HepG2 (cell line): ENCODE data around the gene MKX. TPM values are rescaled to one million over a fixed set of nuclear protein-coding genes. Genes with fewer than 3 reads are reported as not detected.

ENCODE experiments used
- ATAC-seq: fragments of 200-7000 bp; cut with Tn5 transposase; 3 replicates; pipeline ENCODE4 v1.9.1; 2020; ENCODE audit warnings: mild to moderate bottlenecking, moderate library complexity
- BruUV-seq: library from RNA; stranded (reverse); fragments of 400-500 nt; replicated peaks from 2 replicates; lab custom pipeline; 2021; lab: Mats Ljungman, UMichigan
- CTCF ChIA-PET: fragments of 300-600 bp; formaldehyde crosslinking; extraction: SDS; loops from one replicate; lab custom pipeline; 2021; ENCODE audit warnings: low total read pairs, inconsistent platforms, low intra/inter-chr PET ratio; lab: Yijun Ruan, JAX
- POLR2A ChIA-PET: fragments of 350-600 bp; sonication (Branson Sonifier 250); formaldehyde crosslinking; loops from one replicate; lab custom pipeline; 2020; ENCODE audit warnings: antibody characterized with exemption, inconsistent platforms; lab: Yijun Ruan, JAX
- DNase-seq: peaks from one replicate; pipeline ENCODE4 v3.0.0-alpha.2; 2015; ENCODE audit warnings: low spot score
- FAIRE-seq: peaks from 3 replicates; lab custom pipeline; 2011; peaks lifted over from hg19 to GRCh38; lab: Jason Lieb, UNC
- H2AFZ ChIP-seq: one replicate; pipeline ENCODE4 v1.6.1; 2011; ENCODE audit warnings: low read length, inconsistent platforms
- H3K27ac ChIP-seq: fragments of 300-600 bp; 3 replicates; pipeline ENCODE4 v1.8.0; 2011; ENCODE audit warnings: mixed run types, mild to moderate bottlenecking, mixed read lengths, low read length, inconsistent platforms; ENCODE audit not compliant: insufficient read depth; ENCODE audit errors: extremely low read length
- H3K27me3 ChIP-seq, 2 experiments: fragments of 200-600 bp in 1 of 2; 2 replicates in 1 of 2; 3 replicates in 1 of 2; pipeline versions ENCODE4 v1.6.0 to v1.8.0; 2011; ENCODE audit warnings: low read length in 2 of 2, mild to moderate bottlenecking in 2 of 2, moderate library complexity in 2 of 2, inconsistent platforms in 1 of 2; ENCODE audit not compliant: insufficient read depth in 2 of 2, control insufficient read depth in 1 of 2
- H3K36me3 ChIP-seq, 2 experiments: fragments of 200-600 bp in 1 of 2; replicated peaks in 1 of 2; 2 replicates in 1 of 2; 3 replicates in 1 of 2; pipeline versions ENCODE4 v1.5.1 to v1.8.0; 2011; ENCODE audit warnings: low read length in 2 of 2, inconsistent platforms in 1 of 2; ENCODE audit not compliant: insufficient read depth in 2 of 2, control insufficient read depth in 1 of 2
- H3K4me1 ChIP-seq: 2 replicates; pipeline ENCODE4 v1.5.1; 2012; ENCODE audit warnings: low read length, inconsistent platforms; ENCODE audit not compliant: insufficient read depth
- H3K4me2 ChIP-seq: 2 replicates; pipeline ENCODE4 v1.6.0; 2011; ENCODE audit warnings: low read depth, low read length, inconsistent platforms
- H3K4me3 ChIP-seq, 3 experiments: fragments of 200-600 bp in 1 of 3; sonication (generic), shearing (Covaris generic) in 1 of 3; replicated peaks in 1 of 3; 2 replicates each; pipeline ENCODE4 v1.5.1; 2011 to 2016; ENCODE audit warnings: low read length in 3 of 3, inconsistent platforms in 2 of 3, low read depth in 2 of 3, mild to moderate bottlenecking in 2 of 3, control low read depth in 1 of 3, mixed read lengths in 1 of 3; ENCODE audit not compliant: insufficient read depth in 1 of 3
- H3K79me2 ChIP-seq: one replicate; pipeline ENCODE4 v1.6.1; 2011; ENCODE audit warnings: low read length, inconsistent platforms; ENCODE audit not compliant: insufficient read depth
- H3K9ac ChIP-seq: 2 replicates; pipeline ENCODE4 v1.6.0; 2011; ENCODE audit warnings: mild to moderate bottlenecking, low read depth, low read length, inconsistent platforms; ENCODE audit not compliant: insufficient read depth
- H3K9me3 ChIP-seq: 2 replicates; pipeline ENCODE4 v1.5.1; 2012; ENCODE audit warnings: mild to moderate bottlenecking, low read length
- H4K20me1 ChIP-seq: 2 replicates; pipeline ENCODE4 v1.6.0; 2011; ENCODE audit warnings: inconsistent platforms, mild to moderate bottlenecking, low read length, moderate library complexity; ENCODE audit not compliant: insufficient read depth
- MEF2D ChIP-seq: sonication (generic); formaldehyde crosslinking; IDR thresholded peaks from 2 replicates; pipeline ENCODE4 v1.5.1; 2020; ENCODE audit warnings: mild to moderate bottlenecking, missing genetic modification reagents
- MTA3 ChIP-seq: sonication (generic); formaldehyde crosslinking; IDR thresholded peaks from 2 replicates; pipeline ENCODE4 v1.4.0; 2020; ENCODE audit warnings: missing genetic modification reagents
- SALL2 ChIP-seq: sonication (generic); formaldehyde crosslinking; IDR thresholded peaks from 2 replicates; pipeline ENCODE4 v1.8.1; 2023; ENCODE audit warnings: mild to moderate bottlenecking, missing genetic modification reagents, inconsistent platforms
- TBL1XR1 ChIP-seq: fragments of 150-350 bp; IDR thresholded peaks from 2 replicates; pipeline ENCODE4 v1.6.1; 2014; ENCODE audit warnings: borderline replicate concordance, low read length; ENCODE audit not compliant: partially characterized antibody
- ZSCAN22 ChIP-seq: sonication (generic); formaldehyde crosslinking; IDR thresholded peaks from 2 replicates; pipeline ENCODE4 v1.4.0; 2020; ENCODE audit warnings: mild to moderate bottlenecking, missing genetic modification reagents
- WGBS: methylation state at CpG from one replicate; pipeline ENCODE4 v1.1.6; 2017; ENCODE audit warnings: low lambda C conversion rate; 5-methylcytosine and 5-hydroxymethylcytosine counted together
- in situ Hi-C: cut with HindIII; loops from 2 replicates; pipeline ENCODE4 v1.10.0; 2017; ENCODE audit warnings: low pct_unique_long_range_greater_than_20kb; ENCODE audit not compliant: extremely low pct_ligation_motif_present
- intact Hi-C: fragments of 100-400 bp; cut with micrococcal nuclease; formaldehyde crosslinking; loops from one replicate; pipeline ENCODE4 v1.10.0; 2022; ENCODE audit not compliant: unreplicated experiment
- polyA plus RNA-seq, 8 experiments: library from polyadenylated mRNA; depleted of rRNA in 3 of 8; stranded (reverse) in 7 of 8; unstranded in 1 of 8; fragments of >200 nt; fragmentation: Illumina TruSeq in 4 of 8; extraction: Trizol in 4 of 8; gene quantifications; 2 replicates each; pipeline versions ENCODE4 v1.2.1 to v1.2.3, GENCODE V29; 2011 to 2016; ENCODE audit warnings: low read depth in 4 of 8, missing spikeins in 1 of 8, mixed read lengths in 1 of 8; ENCODE audit not compliant: insufficient read depth in 1 of 8
- total RNA-seq, 5 experiments: library from RNA; depleted of rRNA; stranded (reverse); fragments of >200 nt; fragmentation: Illumina TruSeq; extraction: Trizol; gene quantifications; 2 replicates each; pipeline ENCODE4 v1.2.3, GENCODE V29; 2016; ENCODE audit warnings: low read depth in 1 of 5
- TF ChIP-seq, protein P1 (sequence below): sonication (generic); formaldehyde crosslinking; IDR thresholded peaks from 2 replicates; pipeline ENCODE4 v1.5.1; 2020; ENCODE audit warnings: missing genetic modification reagents, mild to moderate bottlenecking, borderline replicate concordance
- TF ChIP-seq, protein P2 (sequence below): sonication (generic); formaldehyde crosslinking; IDR thresholded peaks from 2 replicates; pipeline ENCODE4 v1.4.0; 2020; ENCODE audit warnings: missing genetic modification reagents
- TF ChIP-seq, protein P3 (sequence below): sonication (generic); formaldehyde crosslinking; IDR thresholded peaks from 2 replicates; pipeline ENCODE4 v1.4.0; 2020; ENCODE audit warnings: missing genetic modification reagents, borderline replicate concordance
- TF ChIP-seq, protein P4 (sequence below): sonication (generic); formaldehyde crosslinking; IDR thresholded peaks from 2 replicates; pipeline ENCODE4 v1.4.0; 2020; ENCODE audit warnings: missing genetic modification reagents, low read depth, mild to moderate bottlenecking, borderline replicate concordance
- TF ChIP-seq, protein P5 (sequence below): sonication (generic); formaldehyde crosslinking; IDR thresholded peaks from 2 replicates; pipeline ENCODE4 v1.4.0; 2020; ENCODE audit warnings: missing genetic modification reagents

MKX gene
- total and polyA plus RNA-seq, 2 of the 13 experiments (the other 11 are each of a cell fraction or from before 2014, with no cell fraction given) = not detected

DNA sequence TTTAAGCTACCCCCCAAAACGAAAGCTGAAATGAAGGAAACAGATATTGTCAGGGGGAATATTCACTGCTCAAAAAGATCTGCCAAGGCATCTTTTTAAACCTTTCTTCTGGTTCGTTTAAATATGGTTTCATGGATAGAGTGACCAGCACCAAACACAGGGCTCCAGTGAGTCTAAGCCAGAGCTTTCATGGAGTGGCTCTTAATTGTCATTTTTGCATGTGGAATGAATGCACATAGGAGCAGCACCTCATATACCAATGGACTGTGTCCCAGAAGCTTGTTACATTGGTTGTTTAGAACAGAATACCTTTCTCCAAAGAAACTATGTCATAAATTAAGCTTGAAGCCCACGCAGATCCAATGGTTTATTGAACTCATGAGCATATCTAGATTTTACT is 17.3 kb downstream of the MKX start:
- no peak overlapping the region for H2AFZ ChIP-seq
- no peak overlapping the region for H3K4me2 ChIP-seq
- no peaks in the 10 kb centered on the region for H3K4me1 ChIP-seq
- H4K20me1 ChIP-seq = no peaks in the 10 kb centered on the region
- no peak for ATAC-seq
- no peaks in the 10 kb centered on the region for H3K36me3 ChIP-seq
- H3K4me3 ChIP-seq = no peak overlapping the region
- no peaks in the 10 kb centered on the region for H3K9me3 ChIP-seq
- DNase-seq = no peak
- ChIA-PET POLR2A (no interaction called here), CTCF (no interaction called here)
- no TSS peak for BruUV-seq
- no peak overlapping the region for H3K9ac ChIP-seq
- peaks cover 0 to 1% of the 10 kb centered on the region in 2 experiments; a peak in 2 of 5 replicates for H3K27me3 ChIP-seq
- H3K27ac ChIP-seq = no peak overlapping the region
- in situ Hi-C loops = loop anchor here (25.0 kb wide), 1 partner anchor 659 kb away; no protein-coding TSS in a partner anchor
- 3% methylated on average over 3 of the region's 3 CpGs for WGBS
- no peaks in the 10 kb centered on the region for H3K79me2 ChIP-seq
- intact Hi-C loops = no loop called here
- FAIRE-seq = no peak
- TF ChIP-seq ZSCAN22 (CRISPR knock-in tag) (no peak), MEF2D (CRISPR knock-in tag) (no peak), SALL2 (CRISPR knock-in tag) (no peak), TBL1XR1 (no peak), MTA3 (no peak)
- TF ChIP-seq, protein P1, sequence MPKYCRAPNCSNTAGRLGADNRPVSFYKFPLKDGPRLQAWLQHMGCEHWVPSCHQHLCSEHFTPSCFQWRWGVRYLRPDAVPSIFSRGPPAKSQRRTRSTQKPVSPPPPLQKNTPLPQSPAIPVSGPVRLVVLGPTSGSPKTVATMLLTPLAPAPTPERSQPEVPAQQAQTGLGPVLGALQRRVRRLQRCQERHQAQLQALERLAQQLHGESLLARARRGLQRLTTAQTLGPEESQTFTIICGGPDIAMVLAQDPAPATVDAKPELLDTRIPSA (CRISPR knock-in tag) = no peak
- TF ChIP-seq, protein P2, sequence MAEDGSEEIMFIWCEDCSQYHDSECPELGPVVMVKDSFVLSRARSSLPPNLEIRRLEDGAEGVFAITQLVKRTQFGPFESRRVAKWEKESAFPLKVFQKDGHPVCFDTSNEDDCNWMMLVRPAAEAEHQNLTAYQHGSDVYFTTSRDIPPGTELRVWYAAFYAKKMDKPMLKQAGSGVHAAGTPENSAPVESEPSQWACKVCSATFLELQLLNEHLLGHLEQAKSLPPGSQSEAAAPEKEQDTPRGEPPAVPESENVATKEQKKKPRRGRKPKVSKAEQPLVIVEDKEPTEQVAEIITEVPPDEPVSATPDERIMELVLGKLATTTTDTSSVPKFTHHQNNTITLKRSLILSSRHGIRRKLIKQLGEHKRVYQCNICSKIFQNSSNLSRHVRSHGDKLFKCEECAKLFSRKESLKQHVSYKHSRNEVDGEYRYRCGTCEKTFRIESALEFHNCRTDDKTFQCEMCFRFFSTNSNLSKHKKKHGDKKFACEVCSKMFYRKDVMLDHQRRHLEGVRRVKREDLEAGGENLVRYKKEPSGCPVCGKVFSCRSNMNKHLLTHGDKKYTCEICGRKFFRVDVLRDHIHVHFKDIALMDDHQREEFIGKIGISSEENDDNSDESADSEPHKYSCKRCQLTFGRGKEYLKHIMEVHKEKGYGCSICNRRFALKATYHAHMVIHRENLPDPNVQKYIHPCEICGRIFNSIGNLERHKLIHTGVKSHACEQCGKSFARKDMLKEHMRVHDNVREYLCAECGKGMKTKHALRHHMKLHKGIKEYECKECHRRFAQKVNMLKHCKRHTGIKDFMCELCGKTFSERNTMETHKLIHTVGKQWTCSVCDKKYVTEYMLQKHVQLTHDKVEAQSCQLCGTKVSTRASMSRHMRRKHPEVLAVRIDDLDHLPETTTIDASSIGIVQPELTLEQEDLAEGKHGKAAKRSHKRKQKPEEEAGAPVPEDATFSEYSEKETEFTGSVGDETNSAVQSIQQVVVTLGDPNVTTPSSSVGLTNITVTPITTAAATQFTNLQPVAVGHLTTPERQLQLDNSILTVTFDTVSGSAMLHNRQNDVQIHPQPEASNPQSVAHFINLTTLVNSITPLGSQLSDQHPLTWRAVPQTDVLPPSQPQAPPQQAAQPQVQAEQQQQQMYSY = no peak
- TF ChIP-seq, protein P3, sequence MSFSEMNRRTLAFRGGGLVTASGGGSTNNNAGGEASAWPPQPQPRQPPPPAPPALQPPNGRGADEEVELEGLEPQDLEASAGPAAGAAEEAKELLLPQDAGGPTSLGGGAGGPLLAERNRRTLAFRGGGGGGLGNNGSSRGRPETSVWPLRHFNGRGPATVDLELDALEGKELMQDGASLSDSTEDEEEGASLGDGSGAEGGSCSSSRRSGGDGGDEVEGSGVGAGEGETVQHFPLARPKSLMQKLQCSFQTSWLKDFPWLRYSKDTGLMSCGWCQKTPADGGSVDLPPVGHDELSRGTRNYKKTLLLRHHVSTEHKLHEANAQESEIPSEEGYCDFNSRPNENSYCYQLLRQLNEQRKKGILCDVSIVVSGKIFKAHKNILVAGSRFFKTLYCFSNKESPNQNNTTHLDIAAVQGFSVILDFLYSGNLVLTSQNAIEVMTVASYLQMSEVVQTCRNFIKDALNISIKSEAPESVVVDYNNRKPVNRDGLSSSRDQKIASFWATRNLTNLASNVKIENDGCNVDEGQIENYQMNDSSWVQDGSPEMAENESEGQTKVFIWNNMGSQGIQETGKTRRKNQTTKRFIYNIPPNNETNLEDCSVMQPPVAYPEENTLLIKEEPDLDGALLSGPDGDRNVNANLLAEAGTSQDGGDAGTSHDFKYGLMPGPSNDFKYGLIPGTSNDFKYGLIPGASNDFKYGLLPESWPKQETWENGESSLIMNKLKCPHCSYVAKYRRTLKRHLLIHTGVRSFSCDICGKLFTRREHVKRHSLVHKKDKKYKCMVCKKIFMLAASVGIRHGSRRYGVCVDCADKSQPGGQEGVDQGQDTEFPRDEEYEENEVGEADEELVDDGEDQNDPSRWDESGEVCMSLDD = no peak
- TF ChIP-seq, protein P4, sequence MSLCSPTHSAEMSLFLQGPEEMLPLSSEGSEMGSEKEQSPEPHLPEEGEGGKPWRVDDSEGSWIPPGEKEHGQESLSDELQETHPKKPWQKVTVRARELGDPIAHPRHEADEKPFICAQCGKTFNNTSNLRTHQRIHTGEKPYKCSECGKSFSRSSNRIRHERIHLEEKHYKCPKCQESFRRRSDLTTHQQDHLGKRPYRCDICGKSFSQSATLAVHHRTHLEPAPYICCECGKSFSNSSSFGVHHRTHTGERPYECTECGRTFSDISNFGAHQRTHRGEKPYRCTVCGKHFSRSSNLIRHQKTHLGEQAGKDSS (CRISPR knock-in tag) = no peak
- TF ChIP-seq, protein P5, sequence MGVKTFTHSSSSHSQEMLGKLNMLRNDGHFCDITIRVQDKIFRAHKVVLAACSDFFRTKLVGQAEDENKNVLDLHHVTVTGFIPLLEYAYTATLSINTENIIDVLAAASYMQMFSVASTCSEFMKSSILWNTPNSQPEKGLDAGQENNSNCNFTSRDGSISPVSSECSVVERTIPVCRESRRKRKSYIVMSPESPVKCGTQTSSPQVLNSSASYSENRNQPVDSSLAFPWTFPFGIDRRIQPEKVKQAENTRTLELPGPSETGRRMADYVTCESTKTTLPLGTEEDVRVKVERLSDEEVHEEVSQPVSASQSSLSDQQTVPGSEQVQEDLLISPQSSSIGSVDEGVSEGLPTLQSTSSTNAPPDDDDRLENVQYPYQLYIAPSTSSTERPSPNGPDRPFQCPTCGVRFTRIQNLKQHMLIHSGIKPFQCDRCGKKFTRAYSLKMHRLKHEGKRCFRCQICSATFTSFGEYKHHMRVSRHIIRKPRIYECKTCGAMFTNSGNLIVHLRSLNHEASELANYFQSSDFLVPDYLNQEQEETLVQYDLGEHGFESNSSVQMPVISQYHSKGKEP (CRISPR knock-in tag) = no peak
